Muscle of back (tissue), 11 donors: Measurements from ENCODE around the gene TEDC1. TPM values are rescaled to one million over a fixed set of nuclear protein-coding genes. Genes with fewer than 3 reads are reported as not detected.

Experiments
- DNase-seq, 3 donors: peaks; one replicate each; pipeline versions ENCODE4 v3.0.0 to v3.0.0-alpha.2; 2013
- polyA plus RNA-seq, 10 donors: library from polyadenylated mRNA; unstranded; fragments of 120-200 nt; gene quantifications; one replicate each; pipeline ENCODE4 v1.2.1, GENCODE V29; 2013; ENCODE audit not compliant: insufficient read length in 10 of 10

Gene TEDC1
- polyA plus RNA-seq, 10 donors = 3.4 to 8.7 (median 5.9) TPM

DNA sequence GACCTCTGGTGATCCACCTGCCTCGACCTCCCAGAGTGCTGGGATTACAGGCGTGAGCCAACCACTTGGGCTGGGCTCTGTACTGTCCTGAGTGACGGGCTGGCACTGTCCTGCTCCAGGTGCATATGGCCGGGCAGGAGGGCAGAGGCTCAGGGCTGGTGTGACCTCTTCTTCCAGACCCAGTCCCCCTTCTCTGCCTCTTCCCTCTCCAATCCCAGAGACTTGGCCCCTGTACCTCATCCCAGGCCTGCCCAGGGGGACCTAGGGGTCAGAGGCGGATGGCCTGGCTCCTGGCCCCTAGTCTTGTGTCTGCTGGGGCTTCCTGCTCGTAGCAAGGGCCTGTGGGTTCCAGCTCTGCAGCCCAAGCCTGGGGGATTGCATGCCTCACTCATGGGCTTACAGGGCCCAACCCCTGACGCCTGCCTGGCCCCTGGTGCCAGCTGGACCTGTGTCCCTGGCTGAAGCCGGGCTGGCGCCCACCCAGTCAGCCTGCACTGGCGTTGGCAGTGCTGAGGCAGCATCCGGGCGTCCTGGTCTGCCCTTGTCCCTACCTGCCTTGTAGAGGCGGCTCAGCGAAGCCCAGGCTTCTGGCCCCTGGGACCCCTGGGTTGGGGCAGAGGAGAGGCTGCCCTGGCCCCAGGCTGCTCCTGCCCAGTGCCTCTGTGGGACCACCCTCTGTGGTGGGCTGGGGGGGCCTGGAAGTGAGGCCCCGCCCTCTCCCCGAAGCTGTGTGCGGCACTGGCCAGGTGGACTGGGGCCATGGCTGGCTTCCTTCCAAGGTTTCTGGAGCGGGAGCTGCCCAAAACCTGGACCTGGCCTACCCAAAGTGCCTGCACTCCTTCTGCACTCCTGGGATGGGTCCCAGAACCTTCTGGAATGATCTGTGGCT lies 4.3 kb downstream of the TEDC1 start:
- peak in 1 of 3 donors; percentile 5 for DNase-seq

DNA sequence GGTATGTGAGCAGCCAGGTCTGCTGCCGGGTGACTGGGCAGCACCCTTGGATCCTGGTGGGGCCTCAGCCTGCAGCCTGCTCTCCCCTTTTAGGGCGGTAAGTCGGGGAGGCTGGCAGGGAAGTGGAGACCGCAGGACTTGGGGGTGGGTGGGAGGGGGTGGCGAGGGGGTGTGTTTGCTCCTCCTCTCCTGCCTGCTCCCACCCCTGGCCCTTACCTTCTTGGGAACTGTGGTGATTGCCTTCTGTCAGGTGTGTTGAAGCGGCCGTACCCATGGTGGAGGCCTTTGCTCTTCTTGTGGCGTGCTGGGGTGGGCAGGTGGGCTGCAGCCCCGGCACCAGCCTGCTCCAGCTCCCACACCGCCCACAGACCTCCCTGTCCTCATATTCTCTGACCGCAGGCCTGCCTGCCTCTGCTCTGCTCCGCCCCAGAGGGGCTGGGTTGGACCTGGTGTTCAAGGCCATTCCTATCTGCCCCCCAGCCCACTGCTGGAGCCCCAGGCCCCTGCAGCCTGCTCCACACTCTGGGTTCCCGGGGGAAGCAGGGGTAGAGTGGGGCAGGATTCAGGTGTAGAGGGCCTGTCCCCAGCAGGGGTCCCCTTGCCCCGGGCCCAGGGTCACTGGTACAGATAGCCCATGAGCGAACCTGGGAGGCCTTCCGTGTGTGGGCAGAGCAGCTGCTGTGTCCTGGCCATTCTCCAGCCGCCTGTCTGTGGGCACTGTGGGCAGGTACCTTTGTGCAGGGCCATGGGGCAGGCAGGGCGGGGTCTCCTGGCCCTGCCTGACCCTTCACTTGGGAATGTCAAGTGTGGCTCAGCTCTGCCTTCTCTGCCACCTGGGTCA lies 5.2 kb downstream of the TEDC1 start:
- no peak for DNase-seq

- DNase-seq = no peak
Observed at GRCh38 chr14:105496831-105497591, 6.0 kb downstream of the TEDC1 start.

DNA sequence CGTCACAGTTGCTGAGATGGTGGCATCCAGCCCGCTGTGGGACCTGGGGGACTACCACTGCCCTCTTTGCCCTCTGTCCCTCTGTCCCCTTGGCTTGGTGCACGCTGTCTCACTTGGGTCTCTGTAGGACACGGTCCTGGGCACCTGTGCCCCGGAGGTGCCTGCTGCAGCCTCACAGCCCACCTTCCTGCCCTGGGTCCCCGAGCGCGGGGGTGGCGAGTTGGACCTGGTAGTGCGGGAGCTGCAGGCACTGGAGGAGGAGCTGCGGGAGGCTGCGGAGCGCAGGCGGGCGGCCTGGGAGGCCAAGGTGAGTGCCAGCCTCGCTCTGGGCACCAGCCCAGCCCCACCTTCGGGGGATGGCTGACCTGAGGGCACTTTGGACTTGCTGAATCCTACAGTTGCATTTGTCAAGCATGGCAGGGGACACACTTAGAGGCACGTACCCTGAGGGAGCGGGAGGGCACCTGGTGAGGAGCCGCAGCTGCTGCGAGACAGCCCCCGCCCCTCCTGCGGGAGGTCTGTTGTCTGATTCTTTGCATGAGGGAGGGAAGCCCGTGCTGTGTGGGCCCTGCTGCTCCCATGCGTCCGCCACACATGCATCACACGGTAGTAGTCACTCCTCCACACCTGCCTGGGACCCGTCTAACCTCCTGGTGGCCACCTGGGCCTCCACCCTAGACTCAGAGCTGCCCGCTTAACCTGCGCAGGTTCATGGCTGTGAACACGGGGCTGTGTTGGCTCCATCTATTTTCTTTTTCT lies 6.8 kb downstream of the TEDC1 start:
- no peak for DNase-seq

DNA sequence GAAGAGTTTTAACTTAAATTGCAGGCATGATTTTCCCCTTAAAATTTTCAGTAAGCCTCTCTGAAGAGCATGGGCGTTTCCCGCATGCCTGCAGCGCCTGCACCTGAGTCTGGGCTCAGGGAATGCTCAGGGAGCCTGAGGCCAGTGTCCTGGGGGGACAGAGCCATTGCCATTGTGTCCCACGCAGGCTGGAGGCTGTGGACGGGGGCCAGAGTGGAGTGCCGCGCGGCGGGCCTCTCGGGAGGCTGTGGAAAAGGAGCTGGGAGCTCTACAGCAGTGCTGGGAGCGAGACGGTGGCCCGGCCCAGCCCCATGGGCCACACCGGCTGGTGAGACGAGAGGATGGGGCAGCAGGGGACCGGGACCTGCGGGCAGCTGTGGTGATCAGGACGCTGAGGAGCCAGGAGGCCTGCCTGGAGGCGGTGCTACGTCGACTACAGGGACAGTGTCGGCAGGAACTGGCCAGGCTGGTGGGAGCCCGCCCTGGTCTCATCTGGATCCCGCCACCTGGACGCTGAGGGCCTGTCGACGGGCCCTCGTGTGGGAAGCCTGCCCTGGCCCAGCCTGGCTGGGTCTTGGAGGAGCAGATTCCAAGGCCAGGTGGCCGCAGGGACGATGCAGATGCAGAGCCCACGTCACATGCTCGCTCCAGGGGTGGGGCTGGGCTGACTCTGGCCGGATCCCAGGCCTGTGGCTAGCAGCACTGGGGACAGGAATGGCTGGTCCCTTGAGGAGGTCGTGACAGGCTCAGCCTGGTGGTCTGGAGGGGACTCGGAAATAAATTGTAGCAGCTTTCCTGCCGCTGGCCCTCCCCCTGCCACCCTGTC lies 7.6 kb downstream of the TEDC1 start:
- DNase-seq = no peak

- no peak for DNase-seq
Observed at GRCh38 chr14:105499256-105500035, 8.4 kb downstream of the TEDC1 start.

DNA sequence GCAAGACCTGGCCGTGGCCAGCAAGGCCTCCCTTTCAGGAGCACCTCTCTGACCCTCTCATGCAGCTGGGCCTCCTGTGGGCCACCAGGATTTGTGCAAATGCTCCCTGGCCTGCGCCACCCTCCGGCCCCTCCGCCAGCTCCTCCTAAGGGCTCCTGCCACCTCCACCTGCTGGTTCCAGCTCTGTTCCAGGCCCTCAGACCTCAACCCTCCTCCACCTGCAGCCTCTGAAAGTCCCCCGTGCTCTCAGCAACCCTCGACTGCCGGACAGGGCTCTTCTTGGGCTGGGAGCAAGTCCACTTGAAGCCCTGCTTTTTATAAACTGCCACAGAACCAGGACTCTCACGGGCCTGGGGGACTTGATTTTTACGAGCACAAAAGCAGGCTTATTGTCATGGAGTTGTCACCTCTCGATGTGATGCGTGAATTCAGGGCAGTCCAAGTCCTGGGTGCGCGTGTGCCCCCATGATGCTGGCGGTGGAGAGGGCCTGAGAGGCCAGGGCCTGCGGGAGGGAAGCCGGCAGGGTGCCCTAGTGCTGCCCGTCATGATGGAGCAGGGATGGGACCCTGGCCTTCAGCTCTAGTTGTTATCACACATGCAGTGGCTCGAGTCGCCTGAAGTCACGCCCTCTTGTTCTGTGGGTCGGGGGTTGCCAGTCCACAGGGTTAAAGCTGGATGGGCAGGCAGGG lies 9.1 kb downstream of the TEDC1 start:
- no peak for DNase-seq

- DNase-seq = no peak
Observed at GRCh38 chr14:105500726-105501101, 9.7 kb downstream of the TEDC1 start.

DNA sequence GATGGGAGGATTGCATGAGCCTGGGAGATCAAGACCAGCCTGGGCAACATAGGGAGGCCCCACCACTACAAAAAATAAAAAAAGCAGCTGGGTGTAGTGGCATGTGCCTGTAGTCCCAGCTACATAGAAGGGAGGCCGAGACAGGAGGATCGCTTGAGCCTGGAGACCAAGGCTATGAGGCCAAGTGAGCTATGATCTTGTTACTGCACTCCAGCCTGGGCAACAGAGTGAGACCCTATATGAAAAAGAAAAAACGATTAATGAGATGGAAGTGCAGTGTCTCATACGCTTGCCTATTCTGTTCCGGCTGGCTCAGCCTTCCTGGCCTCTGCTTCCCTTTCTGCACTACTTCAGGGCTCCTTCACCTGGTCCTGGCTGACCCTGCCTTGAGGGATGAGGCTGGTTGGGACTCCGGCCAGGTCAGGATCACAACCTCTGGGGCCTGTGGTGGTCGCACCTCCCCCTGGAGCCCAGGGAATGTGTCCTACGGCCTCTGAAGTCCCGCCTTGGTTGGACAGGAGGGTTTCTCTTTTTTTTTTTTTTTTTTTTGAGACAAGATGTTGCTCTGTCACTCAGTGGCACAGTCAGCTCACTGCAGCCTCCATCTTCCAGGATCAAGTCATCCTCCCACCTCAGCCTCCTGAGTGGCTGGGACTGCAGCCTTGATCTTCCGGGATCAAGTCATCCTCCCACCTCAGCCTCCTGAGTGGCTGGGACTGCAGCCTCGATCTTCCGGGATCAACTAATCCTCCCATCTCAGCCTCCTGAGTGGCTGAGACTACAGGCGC lies 10.7 kb downstream of the TEDC1 start:
- no peak for DNase-seq

GRCh38 chr14:105502446-105503295 lies 11.6 kb downstream of the TEDC1 start:
- DNase-seq = no peak

DNA sequence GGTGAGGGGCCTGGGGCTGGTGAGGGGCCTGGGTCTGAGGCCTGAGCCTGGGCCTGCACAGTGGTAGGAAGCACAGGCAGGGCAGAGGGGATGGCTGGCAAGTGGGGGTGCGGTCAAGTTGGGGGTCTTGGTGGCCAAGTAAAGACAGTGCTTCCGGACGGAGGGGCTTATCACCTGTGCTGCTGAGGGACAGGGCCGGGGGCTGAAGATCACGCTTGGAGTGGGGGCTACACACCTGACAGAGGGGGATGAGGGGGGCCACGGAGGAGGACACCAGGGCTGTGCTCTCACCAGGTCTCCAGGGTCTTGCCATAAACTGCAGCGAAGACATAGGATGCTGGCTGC lies 12.2 kb downstream of the TEDC1 start:
- no peak for DNase-seq

GRCh38 chr14:105503935-105504692 lies 13.1 kb downstream of the TEDC1 start:
- DNase-seq = no peak

DNA sequence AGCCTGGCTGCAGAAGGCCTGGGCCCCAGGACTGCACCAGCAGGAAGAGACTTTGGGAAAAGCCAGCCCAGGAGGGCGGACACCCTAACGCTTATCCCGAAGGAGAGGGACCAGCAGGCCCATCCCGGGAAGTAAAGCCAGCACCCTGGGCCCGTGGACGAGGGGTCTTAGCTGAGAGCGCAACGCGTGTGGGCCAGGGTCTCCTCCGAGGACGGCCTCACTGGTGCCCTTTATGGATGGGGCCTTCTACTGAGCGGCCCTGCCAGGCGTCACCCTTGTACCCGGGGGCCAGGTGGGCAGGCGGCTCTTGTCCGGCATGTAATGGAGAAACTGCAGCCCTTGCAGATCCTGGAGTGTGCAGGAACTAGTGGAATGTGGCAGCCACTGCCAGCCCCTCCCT lies 14.1 kb downstream of the TEDC1 start:
- no peak for DNase-seq

GRCh38 chr14:105507247-105507646 lies 16.2 kb downstream of the TEDC1 start:
- no peak for DNase-seq

- DNase-seq = no peak
Observed at GRCh38 chr14:105508069-105508468, 17.0 kb downstream of the TEDC1 start.

DNA sequence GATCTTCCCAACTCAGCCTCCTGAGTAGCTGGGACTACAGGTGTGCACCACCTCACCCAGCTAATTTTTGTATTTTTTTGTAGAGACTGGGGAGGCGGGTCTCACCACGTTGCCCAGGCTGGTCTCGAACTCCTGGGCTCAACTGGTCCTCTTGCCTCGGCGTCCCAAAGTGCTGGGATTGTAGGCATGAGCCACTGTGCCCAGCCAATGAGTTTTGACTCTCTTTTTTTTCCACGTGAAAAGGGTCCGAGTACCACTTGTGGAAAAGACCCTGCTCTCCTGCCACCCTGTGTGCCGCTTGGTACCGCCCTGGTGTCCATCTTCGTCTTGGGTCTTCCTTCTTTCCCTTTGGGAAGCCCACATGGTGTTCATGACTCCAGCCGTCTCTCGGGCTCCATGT lies 17.6 kb downstream of the TEDC1 start:
- DNase-seq = no peak

- no peak for DNase-seq
Observed at GRCh38 chr14:105517096-105517495, 26.1 kb downstream of the TEDC1 start.
